Spinal cord (tissue), 10 donors: ENCODE measurements around the gene SLC35C1. TPM values are rescaled to one million over a fixed set of nuclear protein-coding genes. Genes with fewer than 3 reads are reported as not detected.
"Not testable (repeated sequence)": the region's sequence is repeated elsewhere in the genome, so short reads cannot be mapped to it uniquely, and the experiment has no call there.

Experiments used
- DNase-seq, 6 donors: peaks; one replicate each; pipeline versions ENCODE4 v3.0.0 to v3.0.0-alpha.2; 2013 to 2015; ENCODE audit warnings: low spot score in 6 of 6, low read depth in 4 of 6
- H3K27ac ChIP-seq: one replicate; pipeline ENCODE4 v1.5.1; 2013; ENCODE audit warnings: low read depth, low read length, control low read depth
- H3K27me3 ChIP-seq: one replicate; pipeline ENCODE4 v1.6.1; 2013; ENCODE audit warnings: low read length; ENCODE audit not compliant: control insufficient read depth, insufficient read depth
- H3K36me3 ChIP-seq: one replicate; pipeline ENCODE4 v1.6.1; 2013; ENCODE audit warnings: low read length; ENCODE audit not compliant: control insufficient read depth, insufficient read depth
- H3K4me1 ChIP-seq: one replicate; pipeline ENCODE4 v1.6.1; 2013; ENCODE audit warnings: low read length; ENCODE audit not compliant: control insufficient read depth, insufficient read depth
- H3K4me3 ChIP-seq: one replicate; pipeline ENCODE4 v1.5.1; 2013; ENCODE audit warnings: low read depth, low read length, control low read depth
- H3K9me3 ChIP-seq: one replicate; pipeline ENCODE4 v1.6.1; 2013; ENCODE audit warnings: low read length; ENCODE audit not compliant: control insufficient read depth, insufficient read depth
- WGBS: methylation state at CpG from one replicate; pipeline ENCODE4 v1.1.5; 2013; ENCODE audit warnings: missing lambda C conversion rate; ENCODE audit not compliant: insufficient coverage; 5-methylcytosine and 5-hydroxymethylcytosine counted together
- polyA plus RNA-seq, 2 donors: library from polyadenylated mRNA; unstranded; fragments of 120-200 nt; gene quantifications; one replicate each; pipeline ENCODE4 v1.2.1, GENCODE V29; 2013; ENCODE audit not compliant: insufficient read length in 2 of 2
- total RNA-seq, 2 donors: library from RNA; depleted of rRNA in 1 of 2; stranded (reverse); fragments of 120-200 nt in 1 of 2; fragments of >200 nt in 1 of 2; gene quantifications; one replicate each; pipeline versions ENCODE4 v1.2.3 to v1.2.4, GENCODE V29; 2013 to 2014
- donor health status: healthy.

Gene SLC35C1
- total and polyA plus RNA-seq, 4 donors = 6.0 to 16.0 (median 11.1) TPM

GRCh38 chr11:45840251-45840650 is 35.3 kb downstream of the SLC35C1 start:
- H3K36me3 ChIP-seq, H3K4me1 ChIP-seq, H3K9me3 ChIP-seq, DNase-seq, H3K27me3 ChIP-seq, H3K27ac ChIP-seq, H3K4me3 ChIP-seq: not testable (repeated sequence)
- 100% methylated on average over 1 of the region's 13 CpGs for WGBS

GRCh38 chr11:45843158-45843924 is 38.4 kb downstream of the SLC35C1 start:
- no peaks in the 10 kb centered on the region for H3K27me3 ChIP-seq
- no peaks in the 10 kb centered on the region for H3K9me3 ChIP-seq
- H3K4me1 ChIP-seq = peaks cover 8% of the 10 kb centered on the region
- H3K27ac ChIP-seq = no peak overlapping the region
- no peaks in the 10 kb centered on the region for H3K36me3 ChIP-seq
- no peak overlapping the region for H3K4me3 ChIP-seq
- DNase-seq = peak in 5 of 6 donors; percentile 70 to 94 (median 81)
- 20% methylated on average over 19 of the region's 22 CpGs for WGBS

- H3K9me3 ChIP-seq = no peaks in the 10 kb centered on the region
- no peak for DNase-seq
- H3K36me3 ChIP-seq = no peaks in the 10 kb centered on the region
- 89% methylated on average over 1 of the region's 3 CpGs for WGBS
- H3K27me3 ChIP-seq = no peaks in the 10 kb centered on the region
- H3K4me3 ChIP-seq = no peak overlapping the region
- no peak overlapping the region for H3K27ac ChIP-seq
- H3K4me1 ChIP-seq = peaks cover 19% of the 10 kb centered on the region
Measured at GRCh38 chr11:45844822-45845578, 40.1 kb downstream of the SLC35C1 start.

- no peak for DNase-seq
- H3K4me3 ChIP-seq = no peak overlapping the region
- H3K4me1 ChIP-seq = peaks cover 20% of the 10 kb centered on the region
- H3K27me3 ChIP-seq = no peaks in the 10 kb centered on the region
- WGBS = 79% methylated on average over 3 of the region's 4 CpGs
- peak overlapping the region; percentile 85 for H3K27ac ChIP-seq
- no peaks in the 10 kb centered on the region for H3K36me3 ChIP-seq
- no peaks in the 10 kb centered on the region for H3K9me3 ChIP-seq
Measured at GRCh38 chr11:45846174-45846675, 41.3 kb downstream of the SLC35C1 start.

GRCh38 chr11:45846974-45847910 is 42.3 kb downstream of the SLC35C1 start, which contains the start of gene CRY2:
TSS of gene CRY2 (plus strand) at chr11:45847475. CDS start at chr11:45847491, 16 bp downstream.
- Histone ChIP-seq H3K4me3 (peak within 1 kb of the TSS; percentile 97), H3K36me3 (no peaks in the 10 kb centered on the region), H3K27ac (peak within 1 kb of the TSS; percentile 95), H3K27me3 (no peaks in the 10 kb centered on the region), H3K4me1 (peaks cover 24% of the 10 kb centered on the region), H3K9me3 (no peaks in the 10 kb centered on the region)
- peak; percentile 96 to 99 (median 99) for DNase-seq
- under 1% methylated on average over 74 of the region's 75 CpGs for WGBS

GRCh38 chr11:45847911-45848316 is 43.0 kb downstream of the SLC35C1 start:
- Histone ChIP-seq H3K9me3 (no peaks in the 10 kb centered on the region), H3K27ac (peak overlapping the region; percentile 95), H3K4me3 (peak overlapping the region; percentile 97), H3K4me1 (peaks cover 31% of the 10 kb centered on the region), H3K36me3 (no peaks in the 10 kb centered on the region), H3K27me3 (no peaks in the 10 kb centered on the region)
- peak in 3 of 6 donors; percentile 24 to 76 (median 64) for DNase-seq
- WGBS = 0% methylated on average over 14 of the region's 16 CpGs

GRCh38 chr11:45848654-45849081 is 43.7 kb downstream of the SLC35C1 start:
- Histone ChIP-seq H3K36me3 (no peaks in the 10 kb centered on the region), H3K27me3 (no peaks in the 10 kb centered on the region), H3K4me1 (peaks cover 34% of the 10 kb centered on the region), H3K27ac (peak overlapping the region; percentile 95), H3K4me3 (peak overlapping the region; percentile 97), H3K9me3 (no peaks in the 10 kb centered on the region)
- 46% methylated on average over 6 of the region's 8 CpGs for WGBS
- no peak for DNase-seq

GRCh38 chr11:45850446-45850845 is 45.5 kb downstream of the SLC35C1 start:
- Histone ChIP-seq H3K27ac (no peak overlapping the region), H3K36me3 (no peaks in the 10 kb centered on the region), H3K9me3 (no peaks in the 10 kb centered on the region), H3K4me1 (peaks cover 45% of the 10 kb centered on the region), H3K4me3 (no peak overlapping the region), H3K27me3 (no peaks in the 10 kb centered on the region)
- DNase-seq = no peak
- 88% methylated on average over 2 of the region's 2 CpGs for WGBS

GRCh38 chr11:45851228-45851627 is 46.3 kb downstream of the SLC35C1 start:
- Histone ChIP-seq H3K9me3 (no peaks in the 10 kb centered on the region), H3K27me3 (no peaks in the 10 kb centered on the region), H3K27ac (no peak overlapping the region), H3K4me3 (no peak overlapping the region), H3K36me3 (peaks cover 3% of the 10 kb centered on the region), H3K4me1 (peaks cover 50% of the 10 kb centered on the region)
- DNase-seq = no peak
- WGBS = no CpG with 5 or more reads among the region's 2 CpGs
